Measurements from ENCODE around the gene HEATR5A.

DNA sequence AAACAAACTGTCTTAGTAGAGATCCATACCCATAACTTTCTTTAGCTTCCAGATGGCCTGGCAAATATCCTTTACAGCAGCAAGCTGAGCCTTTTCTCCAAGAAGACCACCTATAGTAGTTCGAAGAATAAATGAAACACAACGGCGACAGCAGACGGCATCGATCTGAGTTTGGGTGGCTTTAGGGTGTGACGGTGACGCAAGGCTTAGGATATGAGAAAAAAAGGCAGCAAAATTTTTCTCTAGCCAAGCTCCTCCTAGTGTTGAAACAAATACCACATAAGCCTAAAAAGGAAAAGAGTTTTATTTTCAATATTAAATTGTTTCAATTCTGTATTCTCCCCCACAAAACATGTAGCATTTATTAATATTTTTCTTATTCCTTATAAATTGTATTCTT lies 33.3 kb downstream of the HEATR5A start:
- TF ChIP-seq RAD21 (IDR thresholded peaks at IDR 0.05; ENCODE audit: low read depth), result no peak
- TF ChIP-seq, protein P1, sequence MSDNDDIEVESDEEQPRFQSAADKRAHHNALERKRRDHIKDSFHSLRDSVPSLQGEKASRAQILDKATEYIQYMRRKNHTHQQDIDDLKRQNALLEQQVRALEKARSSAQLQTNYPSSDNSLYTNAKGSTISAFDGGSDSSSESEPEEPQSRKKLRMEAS (IDR thresholded peaks at IDR 0.05), result no peak
- TF ChIP-seq, protein P2, sequence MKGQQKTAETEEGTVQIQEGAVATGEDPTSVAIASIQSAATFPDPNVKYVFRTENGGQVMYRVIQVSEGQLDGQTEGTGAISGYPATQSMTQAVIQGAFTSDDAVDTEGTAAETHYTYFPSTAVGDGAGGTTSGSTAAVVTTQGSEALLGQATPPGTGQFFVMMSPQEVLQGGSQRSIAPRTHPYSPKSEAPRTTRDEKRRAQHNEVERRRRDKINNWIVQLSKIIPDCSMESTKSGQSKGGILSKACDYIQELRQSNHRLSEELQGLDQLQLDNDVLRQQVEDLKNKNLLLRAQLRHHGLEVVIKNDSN (IDR thresholded peaks at IDR 0.05), result no peak
- no peak for TF ChIP-seq NFIC (IDR thresholded peaks at IDR 0.05)
- no peak for TF ChIP-seq TAF1 (IDR thresholded peaks at IDR 0.05; ENCODE audit: low read depth)
- no peak for TF ChIP-seq YY1 (IDR thresholded peaks at IDR 0.05; ENCODE audit: low read depth)
- TF ChIP-seq, protein P3, sequence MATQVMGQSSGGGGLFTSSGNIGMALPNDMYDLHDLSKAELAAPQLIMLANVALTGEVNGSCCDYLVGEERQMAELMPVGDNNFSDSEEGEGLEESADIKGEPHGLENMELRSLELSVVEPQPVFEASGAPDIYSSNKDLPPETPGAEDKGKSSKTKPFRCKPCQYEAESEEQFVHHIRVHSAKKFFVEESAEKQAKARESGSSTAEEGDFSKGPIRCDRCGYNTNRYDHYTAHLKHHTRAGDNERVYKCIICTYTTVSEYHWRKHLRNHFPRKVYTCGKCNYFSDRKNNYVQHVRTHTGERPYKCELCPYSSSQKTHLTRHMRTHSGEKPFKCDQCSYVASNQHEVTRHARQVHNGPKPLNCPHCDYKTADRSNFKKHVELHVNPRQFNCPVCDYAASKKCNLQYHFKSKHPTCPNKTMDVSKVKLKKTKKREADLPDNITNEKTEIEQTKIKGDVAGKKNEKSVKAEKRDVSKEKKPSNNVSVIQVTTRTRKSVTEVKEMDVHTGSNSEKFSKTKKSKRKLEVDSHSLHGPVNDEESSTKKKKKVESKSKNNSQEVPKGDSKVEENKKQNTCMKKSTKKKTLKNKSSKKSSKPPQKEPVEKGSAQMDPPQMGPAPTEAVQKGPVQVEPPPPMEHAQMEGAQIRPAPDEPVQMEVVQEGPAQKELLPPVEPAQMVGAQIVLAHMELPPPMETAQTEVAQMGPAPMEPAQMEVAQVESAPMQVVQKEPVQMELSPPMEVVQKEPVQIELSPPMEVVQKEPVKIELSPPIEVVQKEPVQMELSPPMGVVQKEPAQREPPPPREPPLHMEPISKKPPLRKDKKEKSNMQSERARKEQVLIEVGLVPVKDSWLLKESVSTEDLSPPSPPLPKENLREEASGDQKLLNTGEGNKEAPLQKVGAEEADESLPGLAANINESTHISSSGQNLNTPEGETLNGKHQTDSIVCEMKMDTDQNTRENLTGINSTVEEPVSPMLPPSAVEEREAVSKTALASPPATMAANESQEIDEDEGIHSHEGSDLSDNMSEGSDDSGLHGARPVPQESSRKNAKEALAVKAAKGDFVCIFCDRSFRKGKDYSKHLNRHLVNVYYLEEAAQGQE (IDR thresholded peaks at IDR 0.05; ENCODE audit: low read depth), result no peak
- TF ChIP-seq CEBPB (IDR thresholded peaks at IDR 0.05), result no peak
- TF ChIP-seq ZBTB7A (IDR thresholded peaks at IDR 0.05; ENCODE audit: low read depth), result no peak
- no peak for TF ChIP-seq EP300 (IDR thresholded peaks at IDR 0.05; ENCODE audit: borderline replicate concordance)
- no peak for TF ChIP-seq TEAD4 (IDR thresholded peaks at IDR 0.05)
- TF ChIP-seq FOXM1 (IDR thresholded peaks at IDR 0.05; ENCODE audit: borderline replicate concordance, low read depth), result no peak
- TF ChIP-seq EGR1 (IDR thresholded peaks at IDR 0.05), result no peak

All from Ishikawa (cell line).